Hepatocyte (in vitro differentiated cells): ENCODE results near the gene CDK14. TPM values are rescaled to one million over a fixed set of nuclear protein-coding genes. Genes with fewer than 3 reads are reported as not detected.

Experiments used
- DNase-seq: peaks from one replicate; pipeline ENCODE4 v3.0.0-alpha.2; 2016; ENCODE audit warnings: low spot score
- H2AFZ ChIP-seq: fragments of 200-600 bp; sonication (generic); 2 replicates; pipeline ENCODE4 v1.6.0; 2016; ENCODE audit warnings: antibody characterized with exemption, mild to moderate bottlenecking
- H3K27ac ChIP-seq: fragments of 200-600 bp; sonication (generic); 2 replicates; pipeline ENCODE4 v1.5.1; 2016; ENCODE audit warnings: mild to moderate bottlenecking
- H3K27me3 ChIP-seq: fragments of 200-600 bp; sonication (generic); 2 replicates; pipeline ENCODE4 v1.6.1; 2016
- H3K36me3 ChIP-seq: fragments of 200-600 bp; sonication (generic); replicated peaks from 2 replicates; pipeline ENCODE4 v1.5.1; 2016; ENCODE audit warnings: low read depth; ENCODE audit not compliant: insufficient read depth
- H3K4me1 ChIP-seq: fragments of 200-600 bp; sonication (generic); 2 replicates; pipeline ENCODE4 v1.5.1; 2016; ENCODE audit warnings: mild to moderate bottlenecking, moderate library complexity; ENCODE audit not compliant: insufficient read depth
- H3K4me2 ChIP-seq: fragments of 200-600 bp; sonication (generic); 2 replicates; pipeline ENCODE4 v1.6.0; 2016
- H3K4me3 ChIP-seq: fragments of 200-600 bp; sonication (generic); 2 replicates; pipeline ENCODE4 v1.5.1; 2016; ENCODE audit warnings: mild to moderate bottlenecking
- H3K79me2 ChIP-seq: fragments of 200-600 bp; sonication (generic); 2 replicates; pipeline ENCODE4 v1.6.0; 2017; ENCODE audit warnings: mild to moderate bottlenecking
- H3K9me2 ChIP-seq: fragments of 200-600 bp; sonication (generic); replicated peaks from 2 replicates; pipeline ENCODE4 v1.6.0; 2017; ENCODE audit warnings: mild to moderate bottlenecking; ENCODE audit not compliant: insufficient read depth
- H3K9me3 ChIP-seq: fragments of 200-600 bp; sonication (generic); 2 replicates; pipeline ENCODE4 v1.5.1; 2016; ENCODE audit warnings: low read depth, mild to moderate bottlenecking
- H4K20me1 ChIP-seq: fragments of 200-600 bp; sonication (generic); 2 replicates; pipeline ENCODE4 v1.6.0; 2016; ENCODE audit warnings: mild to moderate bottlenecking; ENCODE audit not compliant: insufficient read depth, poor library complexity, severe bottlenecking
- CTCF ChIP-seq: fragments of 200-600 bp; sonication (generic); IDR thresholded peaks from 2 replicates; pipeline ENCODE4 v1.5.1; 2016; ENCODE audit warnings: antibody characterized with exemption, mild to moderate bottlenecking; ENCODE audit not compliant: poor library complexity
- EZH2 ChIP-seq: fragments of 200-600 bp; sonication (generic); IDR thresholded peaks from 2 replicates; pipeline ENCODE4 v1.6.1; 2016; ENCODE audit warnings: antibody characterized with exemption, mild to moderate bottlenecking, borderline replicate concordance
- EZH2phosphoT487 ChIP-seq: fragments of 200-600 bp; sonication (generic); IDR thresholded peaks from one replicate; pipeline ENCODE4 v1.6.1; 2018; ENCODE audit warnings: antibody characterized with exemption, mild to moderate bottlenecking, low read depth, moderate library complexity; ENCODE audit not compliant: unreplicated experiment, severe bottlenecking
- WGBS: methylation state at CpG from one replicate; pipeline ENCODE4 v1.1.6; 2016; ENCODE audit warnings: low lambda C conversion rate; ENCODE audit errors: missing lambda C conversion rate; 5-methylcytosine and 5-hydroxymethylcytosine counted together
- polyA plus RNA-seq: library from polyadenylated mRNA; unstranded; fragments of >200 nt; fragmentation: Nextera tagmentation; extraction: Ambion mirVana; gene quantifications from 2 replicates; pipeline ENCODE4 v1.2.1, GENCODE V29; 2016
- total RNA-seq: library from RNA; depleted of rRNA; stranded (reverse); fragments of >200 nt; gene quantifications from 2 replicates; pipeline ENCODE4 v1.2.3, GENCODE V29; 2014

CDK14 gene
- total and polyA plus RNA-seq, 2 experiments from 2014 or later: 8.6 to 23.5 TPM

- DNase-seq: no peak
- H4K20me1 ChIP-seq: no peaks in the 10 kb centered on the region
- H3K4me3 ChIP-seq: no peak overlapping the region
- no peak overlapping the region for H3K27ac ChIP-seq
- no peaks in the 10 kb centered on the region for H3K79me2 ChIP-seq
- H2AFZ ChIP-seq: no peak overlapping the region
- H3K9me3 ChIP-seq: no peaks in the 10 kb centered on the region
- TF ChIP-seq CTCF (no peak), EZH2 (no peak), EZH2phosphoT487 (no peak)
- H3K4me1 ChIP-seq: no peaks in the 10 kb centered on the region
- no peaks in the 10 kb centered on the region for H3K36me3 ChIP-seq
- 100% methylated on average over 1 of the region's 1 CpG for WGBS
- H3K4me2 ChIP-seq: no peak overlapping the region
- no peaks in the 10 kb centered on the region for H3K27me3 ChIP-seq
- H3K9me2 ChIP-seq: no peaks in the 10 kb centered on the region
These were observed 10.0 kb upstream of the CDK14 start for GRCh38 chr7:90586091-90586490.

DNA sequence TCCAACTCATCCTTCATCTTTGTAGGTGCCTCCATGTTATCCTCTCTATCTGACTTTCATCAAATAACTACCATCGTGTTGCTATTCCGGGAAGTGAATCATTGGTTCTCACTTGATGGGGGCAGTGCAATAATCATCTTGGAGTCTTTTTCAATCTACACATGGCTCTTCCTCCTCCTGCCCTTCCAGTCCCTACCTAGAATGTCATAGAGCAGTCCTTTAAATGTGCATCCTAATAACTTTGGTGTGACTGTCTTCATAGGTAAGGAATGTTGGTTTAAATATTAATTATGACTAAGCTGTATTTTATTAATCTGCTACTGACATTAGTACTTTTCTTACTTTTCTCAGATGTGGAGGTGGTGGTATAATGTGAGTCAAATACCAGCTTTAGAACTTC lies 8.4 kb upstream of the CDK14 start:
- no peak for DNase-seq
- Histone ChIP-seq H3K27me3 (no peaks in the 10 kb centered on the region), H4K20me1 (no peaks in the 10 kb centered on the region), H3K4me3 (no peak overlapping the region), H3K79me2 (no peaks in the 10 kb centered on the region), H2AFZ (no peak overlapping the region), H3K9me2 (no peaks in the 10 kb centered on the region), H3K9me3 (no peaks in the 10 kb centered on the region), H3K4me1 (no peaks in the 10 kb centered on the region), H3K27ac (no peak overlapping the region), H3K36me3 (no peaks in the 10 kb centered on the region), H3K4me2 (no peak overlapping the region)
- 93% methylated on average over 2 of the region's 2 CpGs for WGBS
- TF ChIP-seq CTCF (no peak), EZH2phosphoT487 (no peak), EZH2 (no peak)

DNA sequence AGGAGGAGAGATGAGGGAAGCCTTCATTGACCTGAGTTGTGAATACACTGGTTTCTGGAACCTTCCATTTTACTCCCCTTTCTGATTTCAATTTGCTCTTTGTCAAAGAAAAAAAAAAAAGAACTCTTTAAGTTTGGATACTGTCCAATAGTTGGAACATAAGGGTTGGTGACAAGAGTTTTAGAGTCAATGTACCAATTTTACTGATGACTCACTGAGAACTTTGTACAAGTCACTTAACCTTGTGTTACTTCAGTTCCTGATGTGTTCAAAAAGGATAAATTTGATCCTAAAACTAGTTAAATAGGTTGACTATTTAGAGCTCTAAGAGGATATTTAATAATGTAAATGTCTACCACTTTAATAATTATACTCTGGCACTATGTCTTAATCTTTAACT lies 4.1 kb upstream of the CDK14 start:
- Histone ChIP-seq H3K27ac (no peak overlapping the region), H3K9me2 (no peaks in the 10 kb centered on the region), H2AFZ (no peak overlapping the region), H3K4me3 (no peak overlapping the region), H3K79me2 (peaks cover 3% of the 10 kb centered on the region), H3K27me3 (no peaks in the 10 kb centered on the region), H3K9me3 (no peaks in the 10 kb centered on the region), H3K4me2 (no peak overlapping the region), H4K20me1 (no peaks in the 10 kb centered on the region), H3K36me3 (no peaks in the 10 kb centered on the region), H3K4me1 (no peaks in the 10 kb centered on the region)
- no peak for DNase-seq
- no peak for TF ChIP-seq CTCF
- TF ChIP-seq EZH2: no peak

GRCh38 chr7:90593205-90593604 lies 2.9 kb upstream of the CDK14 start:
- DNase-seq: no peak
- Histone ChIP-seq H3K9me2 (no peaks in the 10 kb centered on the region), H4K20me1 (no peaks in the 10 kb centered on the region), H3K36me3 (no peaks in the 10 kb centered on the region), H3K27ac (no peak overlapping the region), H3K4me1 (no peaks in the 10 kb centered on the region), H3K79me2 (peaks cover 14% of the 10 kb centered on the region), H3K9me3 (no peaks in the 10 kb centered on the region), H3K4me3 (no peak overlapping the region), H2AFZ (no peak overlapping the region), H3K27me3 (no peaks in the 10 kb centered on the region), H3K4me2 (no peak overlapping the region)
- no peak for TF ChIP-seq CTCF
- TF ChIP-seq EZH2: no peak
